HepG2 (cell line): ENCODE data around the gene BOD1L1. TPM values are rescaled to one million over a fixed set of nuclear protein-coding genes. Genes with fewer than 3 reads are reported as not detected.
A peak's percentile ranks its signal among the peaks of the same experiment; 100 is the strongest.

Source experiments
- ERF ChIP-seq: IDR thresholded peaks from 2 replicates; pipeline ENCODE4 v1.6.1; 2018; ENCODE audit warnings: missing biosample characterization, missing genetic modification reagents
- MYNN ChIP-seq: sonication (generic); formaldehyde crosslinking; IDR thresholded peaks from 2 replicates; pipeline ENCODE4 v1.4.0; 2020; ENCODE audit warnings: mild to moderate bottlenecking, low read depth, missing genetic modification reagents
- YEATS2 ChIP-seq: sonication (generic); formaldehyde crosslinking; IDR thresholded peaks from 2 replicates; pipeline ENCODE4 v1.4.0; 2020; ENCODE audit warnings: missing genetic modification reagents, borderline replicate concordance
- ZNF546 ChIP-seq: sonication (generic); formaldehyde crosslinking; conservative IDR thresholded peaks from 2 replicates; pipeline ENCODE4 v1.8.1; 2023; ENCODE audit warnings: mild to moderate bottlenecking, missing genetic modification reagents
- ZXDC ChIP-seq: sonication (generic); formaldehyde crosslinking; IDR thresholded peaks from 2 replicates; pipeline ENCODE4 v1.5.0; 2020; ENCODE audit warnings: mild to moderate bottlenecking, missing genetic modification reagents
- polyA plus RNA-seq, 8 experiments: library from polyadenylated mRNA; depleted of rRNA in 3 of 8; stranded (reverse) in 7 of 8; unstranded in 1 of 8; fragments of >200 nt; fragmentation: Illumina TruSeq in 4 of 8; extraction: Trizol in 4 of 8; gene quantifications; 2 replicates each; pipeline versions ENCODE4 v1.2.1 to v1.2.3, GENCODE V29; 2011 to 2016; ENCODE audit warnings: low read depth in 4 of 8, missing spikeins in 1 of 8, mixed read lengths in 1 of 8; ENCODE audit not compliant: insufficient read depth in 1 of 8
- total RNA-seq, 5 experiments: library from RNA; depleted of rRNA; stranded (reverse); fragments of >200 nt; fragmentation: Illumina TruSeq; extraction: Trizol; gene quantifications; 2 replicates each; pipeline ENCODE4 v1.2.3, GENCODE V29; 2016; ENCODE audit warnings: low read depth in 1 of 5
- TF ChIP-seq, protein P1 (sequence below): sonication (generic); formaldehyde crosslinking; IDR thresholded peaks from 2 replicates; pipeline ENCODE4 v1.4.0; 2020; ENCODE audit warnings: missing genetic modification reagents, borderline replicate concordance
- TF ChIP-seq, protein P2 (sequence below): sonication (generic); formaldehyde crosslinking; IDR thresholded peaks from 2 replicates; pipeline ENCODE4 v1.4.0; 2020; ENCODE audit warnings: missing genetic modification reagents

Gene BOD1L1
- total and polyA plus RNA-seq, 2 of the 13 experiments (the other 11 are each of a cell fraction or from before 2014, with no cell fraction given): 11.7 to 17.9 TPM

- TF ChIP-seq MYNN (CRISPR knock-in tag) (peak; percentile 62; the same call in 1 of the 2 replicates), YEATS2 (CRISPR knock-in tag) (peak; percentile 96), ERF (CRISPR knock-in tag) (peak; percentile 92), ZXDC (CRISPR knock-in tag) (peak; percentile 83), ZNF546 (CRISPR knock-in tag) (no peak)
- TF ChIP-seq, protein P1, sequence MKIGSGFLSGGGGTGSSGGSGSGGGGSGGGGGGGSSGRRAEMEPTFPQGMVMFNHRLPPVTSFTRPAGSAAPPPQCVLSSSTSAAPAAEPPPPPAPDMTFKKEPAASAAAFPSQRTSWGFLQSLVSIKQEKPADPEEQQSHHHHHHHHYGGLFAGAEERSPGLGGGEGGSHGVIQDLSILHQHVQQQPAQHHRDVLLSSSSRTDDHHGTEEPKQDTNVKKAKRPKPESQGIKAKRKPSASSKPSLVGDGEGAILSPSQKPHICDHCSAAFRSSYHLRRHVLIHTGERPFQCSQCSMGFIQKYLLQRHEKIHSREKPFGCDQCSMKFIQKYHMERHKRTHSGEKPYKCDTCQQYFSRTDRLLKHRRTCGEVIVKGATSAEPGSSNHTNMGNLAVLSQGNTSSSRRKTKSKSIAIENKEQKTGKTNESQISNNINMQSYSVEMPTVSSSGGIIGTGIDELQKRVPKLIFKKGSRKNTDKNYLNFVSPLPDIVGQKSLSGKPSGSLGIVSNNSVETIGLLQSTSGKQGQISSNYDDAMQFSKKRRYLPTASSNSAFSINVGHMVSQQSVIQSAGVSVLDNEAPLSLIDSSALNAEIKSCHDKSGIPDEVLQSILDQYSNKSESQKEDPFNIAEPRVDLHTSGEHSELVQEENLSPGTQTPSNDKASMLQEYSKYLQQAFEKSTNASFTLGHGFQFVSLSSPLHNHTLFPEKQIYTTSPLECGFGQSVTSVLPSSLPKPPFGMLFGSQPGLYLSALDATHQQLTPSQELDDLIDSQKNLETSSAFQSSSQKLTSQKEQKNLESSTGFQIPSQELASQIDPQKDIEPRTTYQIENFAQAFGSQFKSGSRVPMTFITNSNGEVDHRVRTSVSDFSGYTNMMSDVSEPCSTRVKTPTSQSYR (CRISPR knock-in tag): no peak
- TF ChIP-seq, protein P2, sequence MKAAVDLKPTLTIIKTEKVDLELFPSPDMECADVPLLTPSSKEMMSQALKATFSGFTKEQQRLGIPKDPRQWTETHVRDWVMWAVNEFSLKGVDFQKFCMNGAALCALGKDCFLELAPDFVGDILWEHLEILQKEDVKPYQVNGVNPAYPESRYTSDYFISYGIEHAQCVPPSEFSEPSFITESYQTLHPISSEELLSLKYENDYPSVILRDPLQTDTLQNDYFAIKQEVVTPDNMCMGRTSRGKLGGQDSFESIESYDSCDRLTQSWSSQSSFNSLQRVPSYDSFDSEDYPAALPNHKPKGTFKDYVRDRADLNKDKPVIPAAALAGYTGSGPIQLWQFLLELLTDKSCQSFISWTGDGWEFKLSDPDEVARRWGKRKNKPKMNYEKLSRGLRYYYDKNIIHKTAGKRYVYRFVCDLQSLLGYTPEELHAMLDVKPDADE (CRISPR knock-in tag): 0 out of 2 replicates have a peak, but pooled peaks have one; percentile 48
- TF ChIP-seq, all 625 proteins: peak for 309
Measured at GRCh38 chr4:13627606-13628311, at the start of gene BOD1L1 (continued).
